Stimulated activated CD4-positive, alpha-beta T cell treated with anti-CD3 and anti-CD28 coated beads, Interleukin-1b, Interleukin-23, amount 100 ng/mL, for 24 hours (primary cell): Measurements from ENCODE around the gene ITPR1.

ENCODE experiments used
- DNase-seq, 4 experiments: peaks; one replicate each; pipeline ENCODE4 v3.0.0-alpha.2; 2020; ENCODE audit warnings: low read depth in 4 of 4, low spot score in 1 of 4

Gene ITPR1

GRCh38 chr3:4633078-4634004 lies 140.2 kb downstream of the ITPR1 start:
- DNase-seq: no peak

GRCh38 chr3:4634894-4635293 lies 141.7 kb downstream of the ITPR1 start:
- DNase-seq: no peak

- no peak for DNase-seq
Observed at GRCh38 chr3:4637265-4637664, 144.1 kb downstream of the ITPR1 start.

- DNase-seq: no peak
Observed at GRCh38 chr3:4641863-4642563, 148.9 kb downstream of the ITPR1 start.

GRCh38 chr3:4642611-4643010 lies 149.5 kb downstream of the ITPR1 start:
- no peak for DNase-seq

GRCh38 chr3:4643904-4644547 lies 150.9 kb downstream of the ITPR1 start:
- DNase-seq: no peak

- DNase-seq: no peak
Observed at GRCh38 chr3:4644951-4645350, 151.8 kb downstream of the ITPR1 start.

GRCh38 chr3:4645468-4645867 lies 152.3 kb downstream of the ITPR1 start:
- DNase-seq: no peak

GRCh38 chr3:4647411-4647810 lies 154.3 kb downstream of the ITPR1 start:
- no peak for DNase-seq

- DNase-seq: no peak
Observed at GRCh38 chr3:4655145-4656045, 162.2 kb downstream of the ITPR1 start.

GRCh38 chr3:4656059-4656458 lies 162.9 kb downstream of the ITPR1 start:
- no peak for DNase-seq

GRCh38 chr3:4656626-4657328 lies 163.6 kb downstream of the ITPR1 start:
- no peak for DNase-seq

- no peak for DNase-seq
Observed at GRCh38 chr3:4660936-4661335, 167.8 kb downstream of the ITPR1 start.

- DNase-seq: no peak
Observed at GRCh38 chr3:4664412-4664811, 171.3 kb downstream of the ITPR1 start.

- no peak for DNase-seq
Observed at GRCh38 chr3:4665197-4665596, 172.0 kb downstream of the ITPR1 start.

GRCh38 chr3:4666071-4666470 lies 172.9 kb downstream of the ITPR1 start:
- DNase-seq: no peak

GRCh38 chr3:4670352-4670751 lies 177.2 kb downstream of the ITPR1 start:
- DNase-seq: no peak

GRCh38 chr3:4672725-4673275 lies 179.7 kb downstream of the ITPR1 start:
- DNase-seq: no peak

GRCh38 chr3:4674216-4674615 lies 181.1 kb downstream of the ITPR1 start:
- DNase-seq: no peak

GRCh38 chr3:4675704-4676103 lies 182.6 kb downstream of the ITPR1 start:
- DNase-seq: no peak
